ENCODE data around the gene TMEM204.

DNA sequence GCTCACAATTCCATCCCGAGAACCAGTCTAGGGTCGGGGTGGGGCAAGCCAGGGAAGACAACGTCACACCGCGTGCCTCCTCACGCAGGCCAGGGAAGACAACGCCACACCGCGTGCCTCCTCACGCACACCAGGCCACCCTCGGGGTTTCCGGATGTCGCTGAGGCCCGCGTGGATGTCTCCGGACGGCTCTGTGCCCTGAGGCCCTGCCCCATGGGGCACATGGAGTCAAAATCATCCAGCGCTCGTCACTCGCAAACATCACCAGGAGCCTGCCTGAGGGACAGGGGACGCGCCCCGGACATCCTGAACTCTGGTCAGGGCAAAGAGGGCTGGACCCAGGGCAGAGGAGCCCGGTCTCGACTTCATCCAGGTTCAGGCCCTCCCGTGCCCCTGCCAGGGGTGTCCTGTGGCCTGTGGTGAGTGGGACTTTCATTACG is 3.7 kb downstream of the TMEM204 start:
- TF ChIP-seq, protein P1, sequence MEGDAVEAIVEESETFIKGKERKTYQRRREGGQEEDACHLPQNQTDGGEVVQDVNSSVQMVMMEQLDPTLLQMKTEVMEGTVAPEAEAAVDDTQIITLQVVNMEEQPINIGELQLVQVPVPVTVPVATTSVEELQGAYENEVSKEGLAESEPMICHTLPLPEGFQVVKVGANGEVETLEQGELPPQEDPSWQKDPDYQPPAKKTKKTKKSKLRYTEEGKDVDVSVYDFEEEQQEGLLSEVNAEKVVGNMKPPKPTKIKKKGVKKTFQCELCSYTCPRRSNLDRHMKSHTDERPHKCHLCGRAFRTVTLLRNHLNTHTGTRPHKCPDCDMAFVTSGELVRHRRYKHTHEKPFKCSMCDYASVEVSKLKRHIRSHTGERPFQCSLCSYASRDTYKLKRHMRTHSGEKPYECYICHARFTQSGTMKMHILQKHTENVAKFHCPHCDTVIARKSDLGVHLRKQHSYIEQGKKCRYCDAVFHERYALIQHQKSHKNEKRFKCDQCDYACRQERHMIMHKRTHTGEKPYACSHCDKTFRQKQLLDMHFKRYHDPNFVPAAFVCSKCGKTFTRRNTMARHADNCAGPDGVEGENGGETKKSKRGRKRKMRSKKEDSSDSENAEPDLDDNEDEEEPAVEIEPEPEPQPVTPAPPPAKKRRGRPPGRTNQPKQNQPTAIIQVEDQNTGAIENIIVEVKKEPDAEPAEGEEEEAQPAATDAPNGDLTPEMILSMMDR (conservative IDR thresholded peaks at IDR 0.05) = no peak
- TF ChIP-seq EZH2 (IDR thresholded peaks at IDR 0.05; ENCODE audit: low read depth) = no peak

Data from PC-9 (cell line).